ENCODE measurements around the gene A2ML1.
"Not testable (repeated sequence)": the region's sequence is repeated elsewhere in the genome, so short reads cannot be mapped to it uniquely, and the experiment has no call there.

Gene A2ML1

GRCh38 chr12:8818526-8818925 lies 3.9 kb upstream of the A2ML1 start:
- DNase-seq, result no peak

GRCh38 chr12:8819666-8819980 lies 2.8 kb upstream of the A2ML1 start:
- DNase-seq, result no peak

- DNase-seq, result not testable (repeated sequence)
Measured at GRCh38 chr12:8820676-8821407, 1.6 kb upstream of the A2ML1 start.

GRCh38 chr12:8821591-8821990 lies 830 bp upstream of the A2ML1 start:
- no peak for DNase-seq

GRCh38 chr12:8823565-8824300 lies 1.3 kb downstream of the A2ML1 start:
- peak; percentile 3 for DNase-seq

GRCh38 chr12:8827551-8828256 lies 5.3 kb downstream of the A2ML1 start:
- no peak for DNase-seq

- DNase-seq, result no peak
Measured at GRCh38 chr12:8828257-8829124, 6.1 kb downstream of the A2ML1 start.

- DNase-seq, result no peak
Measured at GRCh38 chr12:8829125-8829518, 6.7 kb downstream of the A2ML1 start.

GRCh38 chr12:8829621-8830020 lies 7.2 kb downstream of the A2ML1 start:
- no peak for DNase-seq

- DNase-seq, result no peak
Measured at GRCh38 chr12:8831116-8831515, 8.7 kb downstream of the A2ML1 start.

- DNase-seq, result no peak
Measured at GRCh38 chr12:8832500-8832899, 10.1 kb downstream of the A2ML1 start.

GRCh38 chr12:8834230-8834629 lies 11.8 kb downstream of the A2ML1 start:
- no peak for DNase-seq

GRCh38 chr12:8837291-8837690 lies 14.9 kb downstream of the A2ML1 start:
- DNase-seq, result no peak

- DNase-seq, result no peak
Measured at GRCh38 chr12:8840321-8840720, 17.9 kb downstream of the A2ML1 start.

GRCh38 chr12:8840938-8841633 lies 18.7 kb downstream of the A2ML1 start:
- DNase-seq, result no peak

- no peak for DNase-seq
Measured at GRCh38 chr12:8841778-8842177, 19.4 kb downstream of the A2ML1 start.

- no peak for DNase-seq
Measured at GRCh38 chr12:8844665-8845064, 22.2 kb downstream of the A2ML1 start.

- DNase-seq, result no peak
Measured at GRCh38 chr12:8846305-8846704, 23.9 kb downstream of the A2ML1 start.

- no peak for DNase-seq
Measured at GRCh38 chr12:8847435-8847834, 25.0 kb downstream of the A2ML1 start.

GRCh38 chr12:8849876-8850275 lies 27.5 kb downstream of the A2ML1 start:
- DNase-seq, result no peak

- DNase-seq, result no peak
Measured at GRCh38 chr12:8852119-8852518, 29.7 kb downstream of the A2ML1 start.

- DNase-seq, result no peak
Measured at GRCh38 chr12:8855891-8856290, 33.5 kb downstream of the A2ML1 start.
